Adrenal gland (tissue), 12 donors: Measurements from ENCODE around the gene WNT7A. TPM values are rescaled to one million over a fixed set of nuclear protein-coding genes. Genes with fewer than 3 reads are reported as not detected.

Experiments
- DNase-seq, 7 donors: peaks; one replicate each; pipeline ENCODE4 v3.0.0-alpha.2; 2019 to 2020
- H3K27ac ChIP-seq, 5 donors: fragments of 200-600 bp; sonication (generic) in 4 of 5; 1 replicate in 3 of 5; 2 replicates in 2 of 5; pipeline versions ENCODE4 v1.5.1 to v1.8.0; 2016 to 2020; ENCODE audit warnings: mild to moderate bottlenecking in 1 of 5
- H3K27me3 ChIP-seq: fragments of 200-600 bp; 2 replicates; pipeline ENCODE4 v1.8.0; 2021
- H3K36me3 ChIP-seq, 2 donors: fragments of 200-600 bp; replicated peaks in 1 of 2; 1 replicate in 1 of 2; 2 replicates in 1 of 2; pipeline versions ENCODE4 v1.5.1 to v1.8.0; 2018 to 2022
- H3K4me1 ChIP-seq, 2 donors: fragments of 200-600 bp; replicated peaks in 1 of 2; 1 replicate in 1 of 2; 2 replicates in 1 of 2; pipeline versions ENCODE4 v1.5.1 to v1.8.0; 2018 to 2021
- H3K4me3 ChIP-seq, 4 donors: fragments of 200-600 bp; sonication (generic) in 3 of 4; one replicate each; pipeline ENCODE4 v1.5.1; 2016 to 2018
- H3K9me3 ChIP-seq, 3 donors: fragments of 200-600 bp; sonication (generic) in 1 of 3; replicated peaks in 1 of 3; 1 replicate in 2 of 3; 2 replicates in 1 of 3; pipeline versions ENCODE4 v1.5.1 to v1.8.0; 2016 to 2021
- POLR2A ChIP-seq, 2 donors: fragments of 450-650 bp; IDR thresholded peaks; one replicate each; pipeline ENCODE4 v1.6.1; 2017; ENCODE audit warnings: antibody characterized with exemption in 2 of 2, mild to moderate bottlenecking in 2 of 2, moderate library complexity in 1 of 2
- WGBS, 4 donors: extraction: QIAGEN DNeasy Blood & Tissue Kit in 2 of 4; methylation state at CpG; one replicate each; pipeline versions ENCODE4 v1.1.5 to v1.1.7; 2013 to 2017; 5-methylcytosine and 5-hydroxymethylcytosine counted together
- intact Hi-C, 2 donors: fragments of 100-400 bp; cut with DNase I; formaldehyde crosslinking; loops; one replicate each; pipeline versions ENCODE4 v1.14.1 to v1.15.0; 2022 to 2023
- polyA plus RNA-seq, 3 donors: library from polyadenylated mRNA; stranded (reverse); fragments of 200-250 nt in 2 of 3; fragments of 350-450 nt in 1 of 3; fragmentation: Illumina TruSeq in 1 of 3; extraction: RNeasy Lipid Tissue Mini Kit (QIAGEN cat#74804) in 1 of 3; gene quantifications; one replicate each; pipeline ENCODE4 v1.2.3, GENCODE V29; 2013 to 2014
- total RNA-seq, 9 donors: library from RNA; depleted of rRNA in 4 of 9; stranded (reverse); fragments of >200 nt in 4 of 9; fragments of 120-200 nt in 1 of 9; fragmentation: NEBNext Ultra II Directional in 1 of 9; extraction: Animal tissue kit (Norgen Biotek cat#: 25700) in 1 of 9; gene quantifications; one replicate each; pipeline versions ENCODE4 v1.1.0 to v1.2.4, GENCODE V29; 2013 to 2023
- TF ChIP-seq, protein P1 (sequence below), 6 experiments: fragments of 450-650 bp in 4 of 6; fragments of 200-600 bp in 2 of 6; sonication (generic) in 1 of 6; IDR thresholded peaks; 1 replicate in 5 of 6; 2 replicates in 1 of 6; pipeline versions ENCODE4 v1.5.1 to v1.8.0; 2016 to 2021; ENCODE audit warnings: antibody characterized with exemption in 6 of 6, mild to moderate bottlenecking in 2 of 6, moderate library complexity in 1 of 6
- donor health status: healthy with polysubstance abuse.
- donor health status: Bipolar disorder and iron deficiency.
- donor health status: DM: yes; HTN: yes; CAD: no.
- donor health status: DM: no; HTN: no; CAD: no.
- donor health status: DM: no; HTN: no; CAD: no.
- donor health status: DM: yes; HTN: yes; CAD: no.

Gene WNT7A
- total and polyA plus RNA-seq, 12 donors: under 0.01 TPM; not detected in 11

DNA sequence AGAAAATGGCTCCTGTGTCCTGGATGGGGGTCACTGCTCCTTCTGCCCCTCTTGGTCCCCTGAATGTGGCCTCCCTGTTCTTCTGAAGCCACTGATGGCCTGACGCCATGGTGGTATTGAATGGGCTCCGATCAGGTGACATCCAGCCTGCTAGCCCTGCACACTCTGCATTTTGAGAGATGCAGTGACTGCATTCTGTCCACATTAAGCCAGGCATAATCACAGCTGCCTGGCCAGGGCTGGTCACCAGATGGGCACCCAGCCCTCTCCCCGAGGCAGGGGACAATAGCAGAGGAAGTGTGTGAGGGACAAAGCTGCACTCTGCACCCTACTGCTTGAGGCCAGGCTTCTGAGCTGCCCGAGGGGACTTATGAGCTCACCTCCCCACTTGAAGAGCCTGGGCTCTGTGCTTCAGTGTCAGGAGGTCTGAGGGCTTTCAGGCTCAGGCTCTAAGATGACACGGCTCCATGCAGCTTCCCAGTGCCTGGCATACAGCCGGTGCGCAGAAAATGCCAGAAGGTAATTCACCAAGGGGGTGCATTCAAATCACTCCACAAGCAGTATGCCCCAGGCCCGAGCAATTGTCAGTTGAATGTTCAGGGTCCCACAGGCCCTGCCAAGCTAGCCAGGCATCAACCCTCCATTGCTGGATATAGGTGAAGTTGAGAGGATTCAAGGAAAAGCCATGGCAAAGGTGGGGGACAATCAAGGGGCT lies 56.8 kb downstream of the WNT7A start:
- H3K27me3 ChIP-seq: no peaks in the 10 kb centered on the region
- H3K36me3 ChIP-seq: no peaks in the 10 kb centered on the region
- no peak for DNase-seq
- no peak for TF ChIP-seq POLR2A (IDR thresholded peaks at IDR 0.05)
- TF ChIP-seq, protein P1, sequence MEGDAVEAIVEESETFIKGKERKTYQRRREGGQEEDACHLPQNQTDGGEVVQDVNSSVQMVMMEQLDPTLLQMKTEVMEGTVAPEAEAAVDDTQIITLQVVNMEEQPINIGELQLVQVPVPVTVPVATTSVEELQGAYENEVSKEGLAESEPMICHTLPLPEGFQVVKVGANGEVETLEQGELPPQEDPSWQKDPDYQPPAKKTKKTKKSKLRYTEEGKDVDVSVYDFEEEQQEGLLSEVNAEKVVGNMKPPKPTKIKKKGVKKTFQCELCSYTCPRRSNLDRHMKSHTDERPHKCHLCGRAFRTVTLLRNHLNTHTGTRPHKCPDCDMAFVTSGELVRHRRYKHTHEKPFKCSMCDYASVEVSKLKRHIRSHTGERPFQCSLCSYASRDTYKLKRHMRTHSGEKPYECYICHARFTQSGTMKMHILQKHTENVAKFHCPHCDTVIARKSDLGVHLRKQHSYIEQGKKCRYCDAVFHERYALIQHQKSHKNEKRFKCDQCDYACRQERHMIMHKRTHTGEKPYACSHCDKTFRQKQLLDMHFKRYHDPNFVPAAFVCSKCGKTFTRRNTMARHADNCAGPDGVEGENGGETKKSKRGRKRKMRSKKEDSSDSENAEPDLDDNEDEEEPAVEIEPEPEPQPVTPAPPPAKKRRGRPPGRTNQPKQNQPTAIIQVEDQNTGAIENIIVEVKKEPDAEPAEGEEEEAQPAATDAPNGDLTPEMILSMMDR (IDR thresholded peaks at IDR 0.05): no peak
- no peak overlapping the region for H3K4me3 ChIP-seq
- H3K27ac ChIP-seq: no peak overlapping the region
- intact Hi-C loops: no loop called here
- no peaks in the 10 kb centered on the region for H3K9me3 ChIP-seq
- 73 to 89% (median 80%) methylated on average over 5 to 8 of the region's 8 CpGs for WGBS, 4 donors
- no peaks in the 10 kb centered on the region for H3K4me1 ChIP-seq

DNA sequence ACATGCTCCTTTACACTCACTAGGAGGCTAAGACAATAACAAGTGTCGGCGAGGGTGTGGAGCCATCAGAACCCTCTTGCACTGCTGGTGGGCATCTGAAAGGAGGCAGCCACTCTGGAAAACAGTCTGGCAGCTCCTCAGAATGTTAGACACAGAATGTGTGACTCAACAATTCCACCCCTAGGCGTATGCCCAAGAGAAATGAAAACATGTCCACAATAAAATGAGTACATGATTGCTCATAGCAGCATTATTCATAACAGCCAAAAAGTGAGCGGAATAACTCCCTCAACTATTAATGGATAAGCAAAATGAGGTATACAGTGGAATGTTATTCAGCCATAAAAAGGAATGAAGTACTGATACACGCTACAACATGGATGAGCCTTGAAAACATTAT lies 57.8 kb downstream of the WNT7A start:
- Histone ChIP-seq H3K9me3 (no peaks in the 10 kb centered on the region), H3K4me3 (no peak overlapping the region), H3K27me3 (no peaks in the 10 kb centered on the region), H3K36me3 (no peaks in the 10 kb centered on the region), H3K27ac (no peak overlapping the region), H3K4me1 (no peaks in the 10 kb centered on the region)
- TF ChIP-seq POLR2A (IDR thresholded peaks at IDR 0.05): no peak
- TF ChIP-seq, protein P1 (IDR thresholded peaks at IDR 0.05): no peak
- no peak for DNase-seq
- 81 to 91% (median 85%) methylated on average over 5 of the region's 5 CpGs for WGBS, 4 donors
- intact Hi-C loops: no loop called here

DNA sequence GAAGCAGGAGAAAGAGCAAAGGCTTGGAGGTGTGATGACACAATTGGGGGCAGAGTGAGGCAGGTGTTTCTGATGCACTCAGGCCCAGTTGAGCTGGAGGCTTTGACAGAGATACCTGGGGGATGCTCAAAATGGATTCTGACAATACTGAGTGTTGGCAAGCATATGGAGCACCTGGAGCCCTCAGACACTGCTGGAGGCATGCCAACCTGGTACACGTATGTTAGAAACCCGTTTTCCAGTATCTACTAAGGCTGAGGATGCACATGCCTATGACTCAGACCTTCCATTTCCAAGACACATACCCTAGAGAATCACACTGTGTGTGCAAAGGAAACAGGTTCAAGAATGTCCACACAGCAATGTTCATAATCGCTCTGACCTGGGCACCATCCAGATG lies 58.7 kb downstream of the WNT7A start:
- no peaks in the 10 kb centered on the region for H3K27me3 ChIP-seq
- no peak overlapping the region for H3K4me3 ChIP-seq
- TF ChIP-seq, protein P1 (IDR thresholded peaks at IDR 0.05): no peak
- no peak for TF ChIP-seq POLR2A (IDR thresholded peaks at IDR 0.05)
- DNase-seq: no peak
- H3K9me3 ChIP-seq: peaks cover 0 to under 1% (median 0%) of the 10 kb centered on the region in 3 donors
- H3K27ac ChIP-seq: no peak overlapping the region
- WGBS, 4 donors: 68 to 100% (median 70%) methylated on average over 1 to 3 of the region's 3 CpGs
- H3K4me1 ChIP-seq: no peaks in the 10 kb centered on the region
- intact Hi-C loops: no loop called here
- H3K36me3 ChIP-seq: no peaks in the 10 kb centered on the region

DNA sequence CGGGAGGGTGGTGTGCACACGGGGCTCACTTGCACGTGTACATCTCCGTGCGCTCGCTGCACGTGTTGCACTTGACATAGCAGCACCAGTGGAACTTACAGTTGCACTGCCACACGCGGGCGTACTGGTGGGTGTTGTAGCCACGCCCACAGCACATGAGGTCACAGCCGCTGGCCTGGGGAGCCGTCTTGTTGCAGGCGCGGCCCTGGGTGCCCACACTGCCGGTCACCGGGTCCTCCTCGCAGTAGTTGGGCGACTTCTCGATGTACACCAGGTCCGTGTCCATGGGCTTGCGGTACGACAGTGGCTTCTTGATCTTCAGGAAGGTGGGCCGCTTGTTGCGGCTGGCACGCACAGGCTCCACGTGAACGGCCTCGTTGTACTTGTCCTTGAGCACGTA lies 61.0 kb downstream of the WNT7A start:
- H3K9me3 ChIP-seq: peaks cover 0 to 19% (median 0%) of the 10 kb centered on the region in 3 donors
- DNase-seq: no peak
- WGBS, 4 donors: 76 to 90% (median 78%) methylated on average over 9 to 30 of the region's 30 CpGs; no CpG with 5 or more reads in 1 of the 4 donors

More for the DNA sequence above, 61.0 kb downstream of the WNT7A start:
- Histone ChIP-seq H3K27me3 (no peaks in the 10 kb centered on the region), H3K4me3 (no peak overlapping the region), H3K27ac (no peak overlapping the region), H3K4me1 (no peaks in the 10 kb centered on the region), H3K36me3 (no peaks in the 10 kb centered on the region)
- no peak for TF ChIP-seq POLR2A (IDR thresholded peaks at IDR 0.05)
- TF ChIP-seq, protein P1 (IDR thresholded peaks at IDR 0.05): no peak
- intact Hi-C loops: no loop called here
